NCI-H1694 (cell line): Measurements from ENCODE around the gene RASA1.
"Not testable (repeated sequence)": the region's sequence is repeated elsewhere in the genome, so short reads cannot be mapped to it uniquely, and the experiment has no call there.

ENCODE experiments used
- DNase-seq: peaks from one replicate; lab custom pipeline; 2025; lab: John Stamatoyannopoulos, UW

Gene RASA1

DNA sequence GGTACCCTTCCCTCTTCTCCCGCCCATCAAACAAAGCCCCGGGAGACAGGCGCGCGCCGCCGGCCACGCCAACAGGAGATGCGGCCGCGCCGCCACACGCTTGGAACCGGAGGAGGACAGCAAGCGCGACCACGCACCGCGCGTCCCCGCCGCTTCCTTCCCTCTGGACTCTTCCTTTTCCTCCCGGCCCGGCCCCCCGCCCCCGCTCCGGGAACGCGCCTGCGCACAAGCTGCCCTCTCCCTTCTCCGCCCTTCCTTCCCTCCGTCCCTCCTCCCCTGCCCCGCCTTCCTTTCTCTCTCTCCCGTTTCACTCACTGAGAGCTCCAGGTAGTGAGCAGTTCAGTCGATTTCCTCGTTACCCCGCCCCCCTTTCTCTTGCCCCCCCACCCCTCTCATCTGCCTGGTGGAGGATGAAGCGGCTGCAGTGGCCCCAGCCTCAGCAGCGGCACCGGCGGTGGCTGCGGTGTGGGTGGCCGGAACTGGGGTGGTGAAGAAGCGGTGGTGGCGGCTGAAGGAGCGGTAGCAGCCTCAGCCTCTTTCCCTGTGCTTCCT, at the start of gene RASA1:
TSS of gene RASA1 (plus strand) at position 310 of the 552 bp plus-strand sequence. CDS start 569 bp downstream, outside the sequence.
- DNase-seq = peak; percentile 88

DNA sequence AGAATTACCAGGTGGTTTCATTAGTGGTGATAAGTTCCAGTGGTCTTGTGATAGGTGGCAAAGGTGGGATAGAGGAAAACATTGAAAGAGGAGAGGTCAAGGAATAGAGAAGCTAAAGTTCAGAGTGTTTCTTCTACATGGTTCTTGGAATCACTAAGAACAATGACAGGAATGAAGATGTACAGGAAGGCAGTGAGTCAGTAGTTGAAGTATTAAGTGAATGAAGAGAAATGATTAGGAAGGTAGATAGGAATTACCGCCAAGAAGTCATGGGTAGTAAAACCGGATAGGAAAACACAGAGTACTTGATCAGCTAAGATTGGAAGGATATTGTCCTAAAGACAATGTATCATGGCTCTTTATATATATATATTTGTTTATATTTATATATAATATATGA, 37.9 kb upstream of the RASA1 start:
- no peak for DNase-seq

DNA sequence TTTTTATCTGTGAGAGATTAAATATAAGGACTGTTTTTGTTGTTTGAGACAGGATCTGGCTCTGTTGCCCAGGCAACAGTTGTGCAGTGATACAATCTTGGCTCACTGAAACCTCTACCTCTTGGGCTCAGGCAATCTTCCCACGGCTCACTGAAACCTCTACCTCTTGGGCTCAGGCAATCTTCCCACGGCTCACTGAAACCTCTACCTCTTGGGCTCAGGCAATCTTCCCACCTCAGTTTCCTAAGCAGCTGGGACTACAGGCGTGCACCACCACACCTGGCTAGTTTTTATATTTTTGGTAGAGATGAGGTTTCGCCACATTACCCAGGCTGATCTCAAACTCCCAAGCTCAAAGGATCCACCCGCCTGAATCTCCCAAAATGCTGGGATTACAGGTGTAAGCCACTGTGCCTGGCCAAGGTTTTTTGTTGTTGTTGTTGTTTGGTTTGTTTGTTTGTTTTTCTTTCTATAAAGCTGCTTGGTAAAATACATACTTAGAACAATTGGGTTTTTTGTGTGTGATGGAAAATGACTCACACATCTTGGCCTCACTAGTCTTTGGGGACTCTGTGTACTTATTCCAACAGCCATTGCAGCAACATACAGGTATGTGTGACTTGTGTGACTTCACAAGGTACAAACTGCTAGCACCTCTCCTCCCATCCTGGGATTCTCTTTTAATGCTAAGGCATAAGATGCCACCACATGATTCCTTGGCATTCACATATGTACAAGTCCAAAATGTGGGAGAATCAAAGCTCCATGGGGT, 36.5 kb upstream of the RASA1 start:
- no peak for DNase-seq

DNA sequence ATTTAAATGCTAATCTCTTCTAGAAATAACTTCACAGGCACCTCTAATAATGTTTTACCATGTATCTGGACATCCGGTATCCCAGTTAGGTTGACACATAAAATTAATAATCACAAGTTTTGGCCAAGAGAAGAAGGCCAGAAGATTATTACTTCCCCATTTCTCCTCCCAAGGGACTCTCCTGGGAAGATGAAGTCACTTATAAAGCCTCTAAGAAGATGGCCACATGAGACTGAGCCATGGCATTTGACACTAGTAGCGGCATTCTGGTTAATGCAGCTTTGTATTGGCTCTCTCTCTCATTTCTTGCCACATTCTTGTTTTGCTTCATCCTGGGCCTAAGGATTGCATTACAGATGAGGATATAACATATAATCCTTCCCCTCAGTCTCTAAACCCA, 34.5 kb upstream of the RASA1 start:
- DNase-seq = no peak

DNA sequence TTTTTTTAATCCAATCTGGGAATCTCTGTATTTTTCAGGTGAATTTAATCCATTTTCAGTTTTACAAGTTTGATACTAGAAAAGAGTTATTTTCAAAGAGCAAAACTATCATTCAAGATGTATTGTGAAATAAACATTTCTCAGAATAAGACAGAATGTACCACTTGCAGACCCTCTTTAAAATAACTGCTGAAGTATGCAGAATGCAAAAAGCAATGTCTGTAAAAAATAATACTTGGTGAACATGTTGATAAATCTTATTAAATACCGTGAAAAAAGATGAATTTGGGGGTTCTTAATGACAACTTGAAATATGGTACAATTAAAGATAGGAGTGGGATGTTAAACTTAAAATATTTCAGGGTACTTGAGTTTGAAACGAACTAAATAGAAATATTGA, 26.1 kb upstream of the RASA1 start:
- DNase-seq = no peak

DNA sequence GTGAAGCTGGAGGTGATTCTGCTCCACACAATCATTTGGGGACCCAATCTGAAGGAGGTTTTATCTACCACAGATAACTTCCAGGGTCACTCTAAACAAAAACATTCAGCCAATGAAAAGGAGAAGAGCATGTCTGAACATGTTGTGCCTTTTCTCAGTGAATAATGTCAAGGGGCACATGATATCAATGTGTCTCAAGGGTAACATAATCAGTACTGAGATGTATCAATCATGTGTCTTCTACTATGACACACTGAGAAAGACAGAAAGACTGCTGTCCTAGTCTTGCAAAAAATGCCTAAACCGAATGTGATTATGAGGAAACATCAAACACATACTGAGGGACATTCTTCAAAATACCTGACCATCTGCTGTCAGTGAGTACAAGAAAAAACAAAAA, 25.4 kb upstream of the RASA1 start:
- DNase-seq = no peak

DNA sequence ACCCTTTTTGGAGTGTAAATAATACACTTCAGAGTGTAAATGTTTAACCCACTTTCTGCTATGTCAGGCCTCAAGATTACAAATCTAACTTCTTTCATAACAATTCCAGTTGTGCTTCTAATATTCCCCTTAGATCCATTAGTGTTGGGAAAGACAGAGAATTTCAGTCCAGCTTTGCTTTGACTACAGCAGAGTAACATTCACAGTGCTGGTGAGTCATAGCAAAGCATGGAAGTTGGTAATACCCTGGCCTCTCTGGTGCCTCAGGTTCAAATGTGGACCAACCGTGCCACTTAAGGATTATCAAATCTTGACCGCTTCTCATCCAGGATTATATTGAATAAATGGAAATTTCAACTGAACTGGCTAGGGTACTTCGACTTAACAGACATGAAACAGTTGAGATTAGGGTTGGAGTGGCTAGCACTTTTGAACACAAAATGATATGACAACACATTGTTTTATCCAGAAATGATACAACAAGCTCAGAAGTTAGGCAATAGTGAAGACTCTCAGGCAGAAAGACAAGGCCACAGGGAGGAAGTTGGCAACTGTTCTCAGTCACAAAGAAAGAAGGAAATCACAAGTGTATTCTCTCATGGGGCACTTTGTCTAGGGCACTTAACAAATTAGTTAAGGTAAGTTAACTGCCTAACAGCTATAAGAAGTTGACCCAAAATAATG, 24.4 kb upstream of the RASA1 start:
- DNase-seq = no peak

DNA sequence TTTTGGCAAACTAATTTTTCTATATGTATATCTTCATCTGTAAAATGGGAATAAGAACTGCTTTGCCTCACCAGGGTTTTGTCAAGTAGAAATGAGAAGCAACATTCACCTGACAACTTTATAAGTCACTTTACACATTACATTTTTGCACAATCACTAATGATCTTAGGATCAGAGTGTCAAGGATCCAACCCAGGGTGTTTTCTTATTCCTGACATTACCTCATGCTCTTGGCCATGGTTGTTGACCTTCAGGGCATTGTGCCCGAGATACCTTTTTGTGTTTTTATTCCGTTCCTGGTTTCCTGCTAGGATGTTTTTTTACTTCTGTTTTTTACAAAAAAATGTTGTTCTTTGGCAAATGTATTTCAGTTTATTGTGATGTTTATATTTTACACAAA, 22.2 kb upstream of the RASA1 start:
- DNase-seq = no peak

DNA sequence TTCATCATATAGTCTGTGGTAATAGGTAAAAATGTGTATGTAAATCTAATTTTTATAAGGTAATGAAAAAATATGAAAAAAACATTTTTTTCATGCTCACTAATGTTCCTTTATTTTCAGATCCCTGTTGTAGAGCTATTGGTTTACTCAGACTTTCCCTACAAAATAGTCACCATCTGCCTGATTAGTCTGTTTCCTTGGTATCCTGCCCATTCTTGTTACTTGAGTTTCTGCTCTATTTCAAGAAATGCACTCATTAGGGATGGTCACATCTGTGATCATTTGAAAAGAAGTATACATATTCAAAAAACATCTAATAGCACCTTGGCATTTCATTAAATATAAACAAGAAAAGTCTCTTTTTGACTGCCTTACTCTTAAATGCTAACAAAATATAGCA, 21.6 kb upstream of the RASA1 start:
- DNase-seq = peak; percentile 28

DNA sequence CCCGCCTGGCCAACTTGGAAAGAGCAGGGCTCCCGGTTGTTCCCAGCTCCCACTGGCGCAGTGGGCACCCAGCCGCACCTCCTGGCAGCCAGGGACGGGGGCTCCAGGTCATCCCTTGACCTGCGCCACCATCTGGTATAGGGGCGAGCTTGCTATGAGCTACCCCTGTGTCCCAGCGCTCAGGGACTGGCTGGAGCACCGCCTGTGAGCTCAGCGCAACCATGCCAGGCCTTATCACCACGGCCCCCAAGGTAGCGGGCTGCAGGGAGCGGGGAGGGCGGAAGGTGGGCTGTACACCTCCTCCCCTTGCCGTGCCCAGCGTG, 15.4 kb upstream of the RASA1 start:
- DNase-seq = no peak

DNA sequence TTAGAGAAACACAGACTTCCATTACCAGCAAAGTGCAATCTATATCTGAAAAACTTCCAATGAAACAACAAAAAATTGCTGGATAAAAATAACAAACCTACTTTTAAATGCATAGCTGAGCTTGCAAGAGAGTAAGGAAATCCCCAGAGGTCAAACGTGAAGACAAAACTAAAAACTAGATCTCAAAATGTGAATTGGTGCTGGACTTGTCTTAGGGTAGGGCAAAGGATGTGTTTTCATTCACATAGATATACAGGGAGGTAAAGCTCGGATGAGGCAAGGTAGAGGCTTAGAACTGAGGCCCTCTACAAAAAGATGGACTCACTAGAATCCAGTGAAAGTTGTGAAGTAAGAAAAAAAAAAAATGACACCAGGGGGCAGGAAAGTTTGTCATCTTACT, 13.6 kb upstream of the RASA1 start:
- no peak for DNase-seq

DNA sequence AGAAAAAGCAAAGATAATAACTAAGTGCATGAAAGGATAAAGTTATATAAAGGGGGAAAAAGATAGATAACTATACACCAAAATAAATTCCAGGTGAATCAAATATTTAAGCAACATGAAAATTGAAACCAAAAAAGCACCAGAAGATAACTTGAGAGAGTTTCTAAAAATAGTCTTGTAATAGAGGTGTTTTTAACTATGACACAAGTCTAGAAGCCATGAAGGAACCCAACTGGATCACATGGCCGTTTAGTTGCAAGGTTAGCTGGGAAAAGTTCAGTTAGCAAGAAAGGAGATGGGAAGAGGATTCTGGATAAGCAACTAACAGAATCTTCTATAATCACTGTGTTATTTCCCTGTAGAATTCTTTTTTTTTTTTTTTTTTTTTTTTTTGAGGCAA, 9.2 kb upstream of the RASA1 start:
- no peak for DNase-seq

DNA sequence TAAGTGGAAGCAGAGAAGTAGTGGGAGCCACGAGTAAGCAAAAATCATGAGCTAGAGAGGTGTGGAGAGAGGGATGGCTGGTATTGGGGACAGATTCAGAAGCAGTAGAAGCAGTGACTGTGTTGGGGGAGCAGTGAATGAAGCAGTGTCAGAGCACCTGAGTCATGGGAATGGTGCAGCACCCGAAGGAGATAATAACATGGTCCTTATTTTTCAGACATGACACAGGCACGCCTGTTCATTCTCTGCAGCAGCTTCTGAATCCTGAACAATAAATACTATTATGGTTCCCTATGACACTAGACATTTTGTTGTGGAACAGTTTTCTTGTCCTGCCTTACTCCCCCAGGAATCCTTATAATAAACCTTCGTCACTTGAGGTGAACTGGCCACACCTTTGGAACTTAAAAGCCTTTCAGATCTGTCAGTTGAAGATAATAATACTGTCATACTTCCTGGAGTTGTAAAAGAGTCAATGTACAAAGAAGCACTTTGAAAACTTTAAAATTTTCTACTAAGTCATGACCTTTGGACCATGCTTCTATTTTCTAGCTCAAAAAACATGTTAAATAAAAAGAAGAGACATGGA, 7.0 kb upstream of the RASA1 start:
- DNase-seq = no peak

DNA sequence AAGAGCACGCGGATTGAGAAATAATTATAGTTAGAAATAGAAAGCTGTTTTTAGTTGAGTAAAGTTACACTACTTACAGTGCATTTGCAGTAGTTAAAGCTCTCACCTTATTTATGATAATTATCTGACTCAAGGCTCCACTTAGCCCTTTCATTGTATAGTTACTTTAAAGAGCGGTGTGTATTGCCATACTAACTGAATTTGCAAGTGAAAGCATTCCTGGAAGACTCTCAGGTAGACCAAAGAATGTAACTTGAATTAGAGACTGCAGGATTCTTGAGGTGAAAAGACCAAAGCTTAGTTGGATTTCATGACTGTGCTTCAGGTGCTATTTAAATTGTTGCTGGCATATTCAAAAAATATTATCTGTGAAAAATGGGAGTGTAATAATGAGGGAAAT, 4.2 kb upstream of the RASA1 start:
- no peak for DNase-seq

DNA sequence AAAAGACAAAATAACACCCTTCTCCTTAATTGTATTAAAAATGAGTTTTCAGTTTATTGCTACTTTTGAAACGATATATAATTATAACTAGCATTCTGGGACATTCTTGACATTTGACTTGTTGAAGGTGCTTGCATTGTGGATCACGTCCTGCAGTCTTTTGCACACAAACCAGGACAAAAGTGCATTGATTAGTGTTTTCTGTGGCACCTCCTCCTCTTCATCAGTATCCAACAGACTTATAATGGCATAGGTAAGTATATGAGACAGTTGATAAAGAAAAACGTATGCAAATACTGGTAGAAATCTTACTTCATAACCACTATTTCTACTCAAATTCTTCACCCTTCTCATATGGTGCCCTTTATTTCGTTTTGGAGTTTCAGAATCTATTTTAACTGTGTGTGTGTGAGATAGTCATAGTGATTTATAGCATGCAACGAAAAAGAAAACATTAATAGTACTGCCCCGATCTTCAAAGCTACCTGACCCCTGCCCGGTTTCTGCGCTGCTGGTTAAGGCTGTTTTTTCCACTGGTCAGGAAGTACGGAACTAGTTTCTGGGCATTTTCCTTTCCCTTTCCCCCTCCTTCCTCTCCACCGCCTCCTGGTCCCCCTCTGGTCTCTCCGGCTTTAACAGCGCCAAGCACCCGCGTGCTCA, 639 bp upstream of the RASA1 start:
- no peak for DNase-seq

DNA sequence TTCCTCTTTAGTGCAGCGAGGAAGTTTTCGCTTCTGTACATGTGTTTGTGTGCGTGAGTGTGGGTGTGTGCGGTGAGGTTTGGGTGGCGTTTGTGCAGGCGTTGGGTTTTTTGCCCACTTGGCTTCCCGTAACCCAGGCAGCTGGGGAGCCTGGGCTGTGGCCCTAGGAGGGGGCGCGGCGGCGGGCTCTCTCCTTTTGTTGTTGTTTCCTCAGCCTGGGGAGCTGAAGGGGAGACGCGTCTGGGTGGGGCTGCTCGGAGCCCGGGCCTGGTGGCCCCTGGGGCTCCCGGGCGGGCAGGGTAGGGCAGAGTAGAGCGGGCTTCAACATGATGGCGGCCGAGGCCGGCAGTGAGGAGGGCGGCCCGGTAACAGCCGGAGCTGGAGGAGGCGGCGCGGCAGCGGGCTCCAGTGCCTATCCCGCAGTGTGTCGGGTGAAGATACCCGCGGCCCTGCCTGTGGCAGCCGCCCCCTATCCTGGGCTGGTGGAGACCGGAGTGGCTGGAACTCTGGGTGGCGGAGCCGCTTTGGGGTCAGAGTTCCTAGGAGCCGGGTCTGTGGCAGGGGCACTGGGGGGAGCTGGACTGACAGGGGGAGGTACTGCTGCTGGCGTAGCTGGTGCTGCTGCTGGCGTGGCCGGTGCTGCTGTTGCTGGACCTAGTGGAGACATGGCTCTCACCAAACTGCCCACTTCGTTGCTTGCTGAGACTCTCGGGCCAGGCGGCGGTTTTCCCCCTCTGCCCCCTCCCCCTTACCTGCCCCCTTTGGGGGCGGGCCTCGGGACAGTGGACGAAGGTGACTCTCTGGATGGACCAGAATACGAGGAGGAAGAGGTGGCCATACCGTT, 665 bp downstream of the RASA1 start:
- no peak for DNase-seq

DNA sequence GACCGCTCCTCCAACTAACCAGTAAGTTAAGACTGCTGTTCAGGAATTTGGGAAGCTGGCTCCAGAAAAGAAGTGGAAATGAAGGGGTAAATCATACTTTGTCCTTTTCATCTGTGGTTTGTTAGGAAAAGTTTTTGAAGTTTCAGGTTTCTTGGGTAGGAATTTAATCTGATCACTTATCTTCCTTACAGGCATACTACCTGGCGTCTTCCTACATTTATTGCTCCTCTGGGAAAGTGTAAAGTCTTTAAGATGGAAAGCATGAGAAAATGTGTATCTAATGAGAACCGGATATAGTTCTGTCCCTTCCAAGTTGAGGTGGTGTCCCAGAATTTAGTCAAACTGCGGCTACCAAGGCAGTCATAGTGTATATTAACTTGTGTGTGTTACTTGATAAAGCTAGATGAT, 1.3 kb downstream of the RASA1 start:
- DNase-seq = no peak

DNA sequence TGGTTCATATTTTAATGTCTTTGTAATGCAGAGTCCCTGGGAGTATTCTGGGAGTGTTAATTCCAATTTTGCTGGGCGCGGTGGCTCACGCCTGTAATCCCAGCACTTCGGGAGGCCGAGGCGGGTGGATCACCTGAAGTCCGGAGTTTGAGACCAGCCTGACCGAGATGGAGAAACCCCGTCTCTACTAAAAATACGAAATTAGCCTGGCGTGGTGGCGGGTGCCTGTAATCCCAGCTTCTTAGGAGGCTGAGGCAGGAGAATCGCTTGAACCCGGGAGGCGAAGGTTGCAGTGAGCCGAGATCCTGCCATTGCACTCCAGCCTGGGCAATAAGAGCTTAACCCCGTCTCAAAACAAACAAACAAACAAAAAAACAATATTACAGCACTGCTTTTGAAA, 3.2 kb downstream of the RASA1 start:
- not testable (repeated sequence) for DNase-seq

DNA sequence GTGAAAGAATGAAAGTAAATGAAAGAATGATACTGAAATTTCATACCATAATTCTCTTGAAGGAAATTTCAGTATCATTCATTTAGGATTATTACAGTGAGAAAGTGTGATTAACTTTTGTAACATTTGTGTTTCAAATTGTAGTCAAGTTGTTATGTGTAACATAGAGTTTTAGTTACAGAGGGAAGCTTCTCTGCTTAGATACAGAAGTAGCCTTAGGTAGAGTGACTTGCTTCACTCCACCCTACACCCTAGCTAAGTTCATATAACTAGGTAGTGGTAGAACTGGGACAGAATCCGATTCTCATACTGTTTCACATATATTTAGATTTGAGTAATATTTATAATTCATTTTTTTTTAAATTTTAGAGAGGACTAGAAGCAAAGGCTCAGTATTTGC, 9.0 kb downstream of the RASA1 start:
- DNase-seq = no peak

DNA sequence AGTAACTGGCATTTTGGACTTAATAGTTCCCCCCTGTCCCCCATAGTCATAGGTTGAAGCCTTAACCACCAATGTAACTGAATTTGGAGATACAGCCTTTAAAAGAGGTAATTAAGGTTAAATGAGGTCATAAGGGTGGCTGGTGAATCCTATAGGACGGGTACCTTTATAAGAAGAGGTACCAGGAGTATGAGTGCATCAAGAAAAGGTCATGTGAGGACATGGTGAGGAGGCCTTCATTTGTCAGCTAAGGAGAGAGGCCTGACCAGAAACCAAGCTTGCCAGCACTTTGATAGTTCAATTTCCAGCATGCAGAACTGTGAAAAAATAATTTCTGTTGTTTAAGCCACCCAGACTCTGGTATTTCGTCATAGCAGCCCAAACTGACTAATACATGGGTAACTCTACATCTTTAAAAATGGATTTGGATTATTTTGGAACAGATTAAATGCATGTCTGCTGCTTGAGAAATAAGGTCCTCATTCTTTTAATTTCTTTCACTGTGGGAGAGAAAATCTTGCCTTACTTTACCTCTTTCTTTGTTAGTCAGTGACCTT, 9.7 kb downstream of the RASA1 start:
- no peak for DNase-seq

DNA sequence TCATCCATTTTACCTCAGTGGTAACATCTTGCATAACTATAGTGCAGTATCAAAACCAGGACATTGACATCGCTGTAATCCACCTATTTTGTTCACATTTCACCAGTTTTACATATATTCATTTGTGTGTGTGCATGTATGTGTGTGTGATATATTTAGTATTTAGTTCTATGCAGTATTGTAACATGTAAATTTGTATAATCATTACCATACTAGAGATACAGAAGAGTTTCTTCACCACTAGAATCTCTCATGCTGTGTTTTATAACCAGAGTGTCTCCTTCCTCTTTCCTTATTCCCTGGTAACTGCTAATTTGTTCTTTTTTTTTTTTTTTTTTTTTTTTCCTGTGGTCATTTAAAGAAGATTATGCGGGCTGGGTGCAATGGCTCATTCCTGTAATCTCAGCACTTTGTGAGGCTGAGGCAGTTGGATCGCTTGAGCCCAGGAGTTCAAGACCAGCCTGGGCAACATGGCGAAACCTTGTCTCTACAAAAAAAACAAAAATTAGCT, 11.0 kb downstream of the RASA1 start:
- DNase-seq = no peak
